Keratinocyte (primary cell): ENCODE measurements around the gene GREB1.

ENCODE experiments used
- EZH2 ChIP-seq: IDR thresholded peaks from one replicate; pipeline ENCODE4 v1.6.1; 2012; ENCODE audit warnings: inconsistent platforms, mild to moderate bottlenecking, low read length, moderate library complexity
- TF ChIP-seq, protein P1 (sequence below), 3 experiments: IDR thresholded peaks in 1 of 3; conservative IDR thresholded peaks in 1 of 3; optimal IDR thresholded peaks in 1 of 3; 2 replicates in 2 of 3; 3 replicates in 1 of 3; pipeline versions ENCODE3 to v1.5.1; 2011; ENCODE audit warnings: low read length in 3 of 3, mild to moderate bottlenecking in 3 of 3, moderate library complexity in 2 of 3, control low read depth in 1 of 3, inconsistent platforms in 1 of 3; ENCODE audit not compliant: insufficient read depth in 2 of 3; ENCODE audit errors: extremely low read depth in 1 of 3

DNA sequence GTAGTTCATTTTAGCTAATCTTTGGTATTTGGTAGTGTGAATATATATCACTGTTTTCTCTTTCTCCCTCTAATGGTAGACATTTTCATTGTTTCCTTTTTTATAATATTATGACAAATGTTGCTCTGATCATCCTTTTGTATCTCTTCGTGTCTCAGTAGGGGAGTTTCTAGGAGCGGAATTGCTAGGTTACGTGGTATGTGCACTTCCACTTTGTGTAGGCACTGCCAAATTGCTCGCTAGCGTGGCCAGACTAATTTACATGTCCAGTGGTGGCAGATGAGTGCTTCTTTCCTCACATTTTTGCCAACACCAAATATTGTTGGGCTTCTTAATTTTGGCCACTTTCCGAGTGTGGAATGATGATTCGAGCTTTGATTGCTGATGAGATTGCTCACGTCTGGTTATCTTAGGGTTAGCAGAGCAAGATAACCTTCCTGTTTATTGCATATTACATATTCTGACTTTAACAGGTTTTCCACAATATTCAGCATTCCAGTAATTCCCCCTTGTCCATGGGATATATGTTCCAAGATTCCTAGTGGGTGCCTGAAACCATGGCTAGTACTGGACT is 30.4 kb upstream of the GREB1 start:
- TF ChIP-seq, protein P1, sequence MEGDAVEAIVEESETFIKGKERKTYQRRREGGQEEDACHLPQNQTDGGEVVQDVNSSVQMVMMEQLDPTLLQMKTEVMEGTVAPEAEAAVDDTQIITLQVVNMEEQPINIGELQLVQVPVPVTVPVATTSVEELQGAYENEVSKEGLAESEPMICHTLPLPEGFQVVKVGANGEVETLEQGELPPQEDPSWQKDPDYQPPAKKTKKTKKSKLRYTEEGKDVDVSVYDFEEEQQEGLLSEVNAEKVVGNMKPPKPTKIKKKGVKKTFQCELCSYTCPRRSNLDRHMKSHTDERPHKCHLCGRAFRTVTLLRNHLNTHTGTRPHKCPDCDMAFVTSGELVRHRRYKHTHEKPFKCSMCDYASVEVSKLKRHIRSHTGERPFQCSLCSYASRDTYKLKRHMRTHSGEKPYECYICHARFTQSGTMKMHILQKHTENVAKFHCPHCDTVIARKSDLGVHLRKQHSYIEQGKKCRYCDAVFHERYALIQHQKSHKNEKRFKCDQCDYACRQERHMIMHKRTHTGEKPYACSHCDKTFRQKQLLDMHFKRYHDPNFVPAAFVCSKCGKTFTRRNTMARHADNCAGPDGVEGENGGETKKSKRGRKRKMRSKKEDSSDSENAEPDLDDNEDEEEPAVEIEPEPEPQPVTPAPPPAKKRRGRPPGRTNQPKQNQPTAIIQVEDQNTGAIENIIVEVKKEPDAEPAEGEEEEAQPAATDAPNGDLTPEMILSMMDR (optimal IDR thresholded peaks at IDR 0.05 in 1 of 3, IDR thresholded peaks at IDR 0.05 in 1 of 3, conservative IDR thresholded peaks at IDR 0.05 in 1 of 3; ENCODE audit: extremely low read depth in 1 of 3, insufficient read depth in 2 of 3, low read length in 3 of 3) = no peak
- no peak for TF ChIP-seq EZH2
